ENCODE data around the gene SPOCD1. TPM values are rescaled to one million over a fixed set of nuclear protein-coding genes. Genes with fewer than 3 reads are reported as not detected.

Gene SPOCD1
- 47.8 and 99.9 TPM in 2 replicates for total RNA-seq

DNA sequence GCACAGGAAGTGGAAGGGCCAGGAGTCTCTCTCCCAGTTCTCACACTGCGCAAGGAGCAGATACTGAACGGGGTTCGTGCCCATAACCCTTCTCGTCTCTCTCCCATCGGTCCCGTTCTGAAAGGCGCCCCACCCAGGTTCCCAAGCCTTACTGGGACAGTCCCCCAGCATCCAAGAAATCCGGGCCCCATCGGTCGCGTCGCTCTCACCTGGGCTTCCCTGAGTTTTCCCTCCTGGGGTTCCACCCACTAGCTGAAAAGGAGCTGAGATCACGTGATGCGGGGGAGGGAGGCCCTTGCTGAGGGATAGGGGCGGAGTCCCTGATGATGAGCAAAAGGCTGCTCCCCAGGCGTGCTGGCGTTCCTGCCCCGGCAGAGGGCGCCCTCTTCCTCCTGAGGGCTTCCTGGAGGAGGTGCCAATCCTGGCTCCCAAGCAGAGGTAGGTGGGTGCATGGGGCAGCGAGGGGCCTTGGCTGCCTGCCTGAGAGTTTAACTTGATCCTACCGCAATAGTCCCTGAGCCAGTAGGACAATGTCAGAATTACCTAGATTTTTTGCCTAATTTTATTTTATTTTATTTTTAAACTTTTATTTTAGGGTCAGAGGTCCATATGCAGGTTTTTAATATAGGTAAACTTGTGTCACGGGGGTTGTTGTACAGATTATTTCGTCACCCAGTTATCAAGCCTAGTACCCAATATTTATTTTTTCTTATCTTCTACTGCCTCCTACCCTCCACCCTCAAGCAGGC, at the start of gene SPOCD1:
TSS of gene SPOCD1 (minus strand) at position 271 of the 749 bp plus-strand sequence. CDS start 689 bp downstream, outside the sequence.

GRCh38 chr1:31764312-31765040, 51.3 kb downstream of the SPOCD1 start, which contains the start of gene ADGRB2:
Gene ADGRB2 (minus strand): TSS chr1:31764340. CDS start chr1:31757221, 7,119 bp downstream.

Other genes with a start within 250 kb of the SPOCD1 start
- 241 and 312 TPM in 2 replicates for gene TINAGL1, start 239.5 kb downstream of the SPOCD1 start, total RNA-seq
- 0.14 and 0.30 TPM in 2 replicates for gene HCRTR1, start 198.3 kb downstream of the SPOCD1 start, total RNA-seq
- 59.1 and 66.0 TPM in 2 replicates for gene PEF1, start 171.1 kb downstream of the SPOCD1 start, total RNA-seq
- 200 and 541 TPM in 2 replicates for gene COL16A1, start 112.0 kb downstream of the SPOCD1 start, total RNA-seq
- gene ADGRB2, start 51.7 kb downstream of the SPOCD1 start, total RNA-seq = 24.9 and 28.5 TPM in 2 replicates
- gene PTP4A2, start 122.3 kb upstream of the SPOCD1 start, total RNA-seq = 332 and 383 TPM in 2 replicates
- gene KHDRBS1, start 197.8 kb upstream of the SPOCD1 start, total RNA-seq = 47.8 and 94.2 TPM in 2 replicates

Data from smooth muscle cell of the umbilical artery (primary cell).